GM18867 (cell line): ENCODE results near the gene TBXT.
A peak's percentile ranks its signal among the peaks of the same experiment; 100 is the strongest.
"Not testable (repeated sequence)": the region's sequence is repeated elsewhere in the genome, so short reads cannot be mapped to it uniquely, and the experiment has no call there.

Source experiments
- ATAC-seq: cut with Tn5 transposase; IDR thresholded peaks from one replicate; pipeline ENCODE4 v1.9.1; 2021; ENCODE audit warnings: mild to moderate bottlenecking, moderate library complexity; ENCODE audit not compliant: unreplicated experiment

TBXT gene, protein sequence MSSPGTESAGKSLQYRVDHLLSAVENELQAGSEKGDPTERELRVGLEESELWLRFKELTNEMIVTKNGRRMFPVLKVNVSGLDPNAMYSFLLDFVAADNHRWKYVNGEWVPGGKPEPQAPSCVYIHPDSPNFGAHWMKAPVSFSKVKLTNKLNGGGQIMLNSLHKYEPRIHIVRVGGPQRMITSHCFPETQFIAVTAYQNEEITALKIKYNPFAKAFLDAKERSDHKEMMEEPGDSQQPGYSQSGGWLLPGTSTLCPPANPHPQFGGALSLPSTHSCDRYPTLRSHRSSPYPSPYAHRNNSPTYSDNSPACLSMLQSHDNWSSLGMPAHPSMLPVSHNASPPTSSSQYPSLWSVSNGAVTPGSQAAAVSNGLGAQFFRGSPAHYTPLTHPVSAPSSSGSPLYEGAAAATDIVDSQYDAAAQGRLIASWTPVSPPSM

GRCh38 chr6:166167801-166168615 lies at the start of gene TBXT:
Gene TBXT (minus strand): TSS chr6:166167851. CDS start chr6:166167591, 260 bp downstream.
- peak; percentile 66 for ATAC-seq

GRCh38 chr6:166207284-166207561 lies 39.6 kb upstream of the TBXT start:
- no peak for ATAC-seq

DNA sequence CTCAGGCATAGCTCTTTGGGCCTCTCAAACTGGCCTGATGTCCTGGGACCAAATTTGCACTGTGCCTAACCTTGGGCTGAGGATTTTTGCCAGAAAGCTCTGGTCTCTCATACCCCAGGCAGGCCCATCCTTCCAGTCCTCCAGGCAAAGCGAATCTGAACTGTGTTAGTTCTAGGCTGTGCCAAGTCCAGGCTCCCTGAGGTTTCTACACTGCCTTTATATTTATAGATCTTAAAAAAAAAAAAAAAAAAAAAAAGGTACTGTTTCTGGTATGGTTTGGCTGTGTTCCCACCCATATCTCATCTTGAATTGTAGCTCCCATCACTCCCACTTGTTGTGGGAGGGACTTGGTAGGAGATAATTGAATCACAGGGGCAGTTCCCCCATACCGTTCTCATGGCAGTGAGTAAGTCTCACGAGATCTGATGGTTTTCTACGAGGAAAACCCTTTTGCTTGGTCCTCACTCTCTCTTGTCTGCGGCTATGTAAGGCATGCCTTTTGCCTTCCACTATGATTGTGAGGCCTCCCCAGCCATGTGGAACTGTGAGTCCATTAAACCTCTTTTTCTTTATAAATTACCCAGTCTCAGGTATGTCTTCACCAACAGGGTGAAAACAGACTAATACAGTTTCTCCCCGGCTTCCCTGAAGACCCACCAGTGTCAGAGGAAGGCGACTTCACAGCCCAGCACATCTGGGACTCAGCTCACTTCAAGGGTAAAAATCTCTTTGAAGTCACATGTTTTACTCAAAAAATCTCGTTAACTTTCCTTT lies 39.0 kb upstream of the TBXT start:
- ATAC-seq = no peak

- no peak for ATAC-seq
Measured at GRCh38 chr6:166206066-166206465, 38.4 kb upstream of the TBXT start.

- ATAC-seq = no peak
Measured at GRCh38 chr6:166204852-166205650, 37.4 kb upstream of the TBXT start.

GRCh38 chr6:166203641-166204222 lies 36.1 kb upstream of the TBXT start:
- ATAC-seq = no peak

- ATAC-seq = no peak
Measured at GRCh38 chr6:166203003-166203640, 35.5 kb upstream of the TBXT start.

- ATAC-seq = peak; percentile 75
Measured at GRCh38 chr6:166202321-166202733, 34.7 kb upstream of the TBXT start.

DNA sequence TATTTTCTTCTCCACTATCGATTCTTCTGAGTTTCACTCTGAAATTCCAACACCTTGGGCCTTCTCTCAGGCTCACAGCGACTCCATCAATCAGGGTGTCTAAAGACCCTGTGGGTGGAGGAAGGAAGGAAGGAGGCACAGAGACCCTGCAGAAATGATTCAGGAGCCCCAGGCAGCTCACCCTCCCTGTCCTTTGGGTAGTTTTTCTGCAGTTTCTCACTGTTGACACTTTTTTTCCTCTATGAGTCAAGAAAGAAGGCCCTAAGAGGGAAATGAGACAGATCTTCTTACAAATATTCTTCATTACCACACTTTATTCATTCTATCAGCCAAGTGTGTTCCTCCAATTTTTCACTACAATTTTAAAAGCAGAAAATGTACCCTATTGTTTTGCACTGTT lies 34.2 kb upstream of the TBXT start:
- ATAC-seq = peak; percentile 29

DNA sequence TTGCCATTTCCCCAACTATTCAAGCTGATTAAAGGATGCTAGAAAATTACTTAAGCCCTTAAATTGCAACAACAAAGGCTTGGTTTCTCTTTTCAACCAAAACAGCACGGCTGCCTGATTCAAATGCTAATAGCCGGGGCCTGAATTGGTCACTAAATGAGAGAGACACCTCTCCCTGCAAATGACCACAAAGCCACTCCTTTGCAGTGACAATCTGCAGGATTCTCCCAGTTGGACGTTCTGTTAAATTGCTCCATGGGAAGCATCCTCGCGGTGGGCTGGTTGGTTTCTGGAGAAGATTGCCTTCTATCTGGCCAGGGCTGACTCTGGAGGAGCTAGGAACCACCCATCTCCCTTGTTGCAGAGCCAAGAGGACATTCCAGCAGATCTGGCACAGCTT lies 29.7 kb upstream of the TBXT start:
- no peak for ATAC-seq

GRCh38 chr6:166195860-166196238 lies 28.2 kb upstream of the TBXT start:
- no peak for ATAC-seq

- ATAC-seq = no peak
Measured at GRCh38 chr6:166194914-166195859, 27.5 kb upstream of the TBXT start.

- ATAC-seq = no peak
Measured at GRCh38 chr6:166192557-166192956, 24.9 kb upstream of the TBXT start.

- ATAC-seq = no peak
Measured at GRCh38 chr6:166192136-166192535, 24.5 kb upstream of the TBXT start.

GRCh38 chr6:166179704-166180103 lies 12.1 kb upstream of the TBXT start:
- ATAC-seq = peak; percentile 59

DNA sequence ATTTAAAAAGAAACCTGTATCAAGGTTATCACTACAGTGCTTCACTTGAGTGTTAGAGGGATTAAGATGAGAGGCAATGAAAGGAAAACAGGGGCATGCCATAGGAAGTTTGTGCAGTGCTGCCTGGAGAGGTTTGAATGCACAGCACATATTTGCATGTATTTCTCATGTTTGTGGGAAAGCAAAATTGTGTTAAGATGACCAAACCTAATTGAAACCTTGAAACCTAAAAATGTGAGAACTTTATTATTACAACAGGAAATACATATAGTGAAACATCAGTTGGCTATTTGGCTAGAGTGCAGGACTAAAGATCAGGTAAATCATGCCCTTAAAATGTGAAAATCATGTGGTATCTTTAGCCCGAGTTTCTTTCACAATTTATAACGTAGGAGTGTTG lies 8.5 kb upstream of the TBXT start:
- ATAC-seq = no peak

DNA sequence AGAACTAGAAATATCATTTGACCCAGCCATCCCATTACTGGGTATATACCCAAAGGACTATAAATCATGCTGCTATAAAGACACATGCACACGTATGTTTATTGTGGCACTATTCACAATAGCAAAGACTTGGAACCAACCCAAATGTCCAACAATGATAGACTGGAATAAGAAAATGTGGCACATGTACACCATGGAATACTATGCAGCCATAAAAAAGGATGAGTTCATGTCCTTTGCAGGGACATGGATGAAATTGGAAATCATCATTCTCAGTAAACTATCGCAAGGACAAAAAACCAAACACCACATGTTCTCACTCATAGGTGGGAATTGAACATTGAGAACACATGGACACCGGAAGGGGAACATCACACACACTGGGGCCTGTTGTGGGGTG lies 7.4 kb upstream of the TBXT start:
- ATAC-seq = not testable (repeated sequence)

GRCh38 chr6:166174031-166174430 lies 6.4 kb upstream of the TBXT start:
- ATAC-seq = peak; percentile 63
